Esophagus squamous epithelium (tissue), 4 donors: ENCODE data around the gene TRDMT1.

Source experiments
- CTCF ChIP-seq, 6 experiments: fragments of 450-650 bp in 4 of 6; fragments of 200-600 bp in 2 of 6; sonication (generic) in 2 of 6; IDR thresholded peaks; one replicate each; pipeline ENCODE4 v1.5.1; 2016 to 2019; ENCODE audit warnings: antibody characterized with exemption in 6 of 6, mild to moderate bottlenecking in 4 of 6, moderate library complexity in 4 of 6
- POLR2A ChIP-seq, 4 donors: fragments of 450-650 bp; IDR thresholded peaks; one replicate each; pipeline ENCODE4 v1.6.1; 2017; ENCODE audit warnings: antibody characterized with exemption in 4 of 4, mild to moderate bottlenecking in 4 of 4, moderate library complexity in 3 of 4

GRCh38 chr10:17244700-17245365 lies 43.4 kb upstream of the TRDMT1 start:
- TF ChIP-seq CTCF (IDR thresholded peaks at IDR 0.05) (no peak), POLR2A (IDR thresholded peaks at IDR 0.05) (no peak)
